ENCODE data around the gene HIPK4.
"Not testable (repeated sequence)": the region's sequence is repeated elsewhere in the genome, so short reads cannot be mapped to it uniquely, and the experiment has no call there.

The HIPK4 gene

DNA sequence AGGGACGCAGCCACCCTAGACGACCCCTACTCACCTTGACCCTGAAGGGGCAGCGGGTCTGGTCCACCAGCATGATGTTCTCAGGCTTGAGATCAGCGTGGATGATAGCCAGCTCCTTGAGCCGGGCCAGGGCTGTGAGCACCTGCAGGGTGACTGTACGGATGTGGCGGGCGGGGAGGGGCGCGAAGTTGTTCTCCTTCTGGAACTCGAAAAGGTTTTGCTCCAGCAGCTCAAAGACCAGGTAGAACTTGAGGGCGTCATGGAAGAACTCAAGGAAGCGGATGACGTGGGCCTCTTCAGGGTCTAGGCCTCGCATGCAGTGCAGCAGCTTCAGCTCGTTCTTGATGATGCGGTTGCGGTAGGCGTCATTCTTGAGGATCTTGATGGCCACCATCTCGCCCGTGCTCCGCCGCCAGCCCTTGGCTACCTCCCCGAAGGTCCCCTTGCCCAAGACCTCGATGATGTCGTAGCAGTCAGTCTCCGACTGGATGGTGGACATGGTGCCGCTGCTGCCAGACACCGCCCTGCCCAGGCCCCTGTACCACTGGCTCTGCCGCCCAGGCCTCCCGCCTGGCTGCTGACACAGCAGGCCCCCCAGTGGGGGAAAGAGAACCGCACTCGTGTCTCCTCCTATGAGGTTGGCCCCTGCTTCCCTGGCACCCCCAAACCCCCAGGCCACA lies 437 bp downstream of the HIPK4 start:
- DNase-seq: no peak

GRCh38 chr19:40388481-40388880 lies 1.5 kb downstream of the HIPK4 start:
- no peak for DNase-seq

GRCh38 chr19:40387155-40387554 lies 2.8 kb downstream of the HIPK4 start:
- DNase-seq: no peak

GRCh38 chr19:40383668-40384248 lies 6.2 kb downstream of the HIPK4 start:
- no peak for DNase-seq

GRCh38 chr19:40381321-40381720 lies 8.7 kb downstream of the HIPK4 start:
- no peak for DNase-seq

GRCh38 chr19:40380199-40381037 lies 9.6 kb downstream of the HIPK4 start:
- DNase-seq: no peak

DNA sequence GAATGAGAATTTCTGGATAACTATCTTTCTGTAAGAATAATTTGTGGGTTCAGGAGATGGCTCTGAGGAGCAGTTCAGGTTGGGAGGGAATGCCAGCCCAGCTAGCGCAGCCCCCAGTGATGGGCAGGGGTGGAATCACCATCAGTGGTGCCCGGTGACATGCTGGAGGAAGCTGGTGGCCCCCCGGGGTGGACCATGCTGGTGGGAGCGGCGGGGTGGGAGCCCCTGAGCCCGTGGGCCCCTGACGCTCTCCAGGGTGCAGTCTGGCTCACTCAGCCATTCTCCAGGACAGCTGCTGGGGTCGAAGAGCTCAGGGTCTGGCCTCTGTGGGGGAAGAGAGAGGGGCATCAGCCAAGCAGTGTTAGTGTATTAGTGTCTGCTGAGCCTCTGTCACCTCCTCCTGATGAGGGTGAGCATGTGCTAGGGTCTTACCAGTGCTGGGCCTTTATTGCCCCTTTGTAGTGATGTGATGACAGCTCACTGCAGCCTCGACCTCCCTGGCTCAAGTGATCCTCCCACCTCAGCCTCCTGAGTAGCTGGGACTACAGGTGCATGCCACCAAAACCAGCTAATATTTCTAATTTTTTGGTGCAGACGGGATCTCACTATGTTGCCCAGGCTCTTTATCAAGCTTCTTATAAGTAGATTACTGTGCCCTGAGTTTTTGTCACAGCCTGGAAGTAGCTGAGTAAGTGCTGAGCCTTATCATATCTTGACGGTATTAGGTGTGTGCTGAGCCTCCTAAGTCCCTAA lies 10.4 kb downstream of the HIPK4 start:
- DNase-seq: no peak

GRCh38 chr19:40378509-40378908 lies 11.5 kb downstream of the HIPK4 start:
- DNase-seq: no peak

DNA sequence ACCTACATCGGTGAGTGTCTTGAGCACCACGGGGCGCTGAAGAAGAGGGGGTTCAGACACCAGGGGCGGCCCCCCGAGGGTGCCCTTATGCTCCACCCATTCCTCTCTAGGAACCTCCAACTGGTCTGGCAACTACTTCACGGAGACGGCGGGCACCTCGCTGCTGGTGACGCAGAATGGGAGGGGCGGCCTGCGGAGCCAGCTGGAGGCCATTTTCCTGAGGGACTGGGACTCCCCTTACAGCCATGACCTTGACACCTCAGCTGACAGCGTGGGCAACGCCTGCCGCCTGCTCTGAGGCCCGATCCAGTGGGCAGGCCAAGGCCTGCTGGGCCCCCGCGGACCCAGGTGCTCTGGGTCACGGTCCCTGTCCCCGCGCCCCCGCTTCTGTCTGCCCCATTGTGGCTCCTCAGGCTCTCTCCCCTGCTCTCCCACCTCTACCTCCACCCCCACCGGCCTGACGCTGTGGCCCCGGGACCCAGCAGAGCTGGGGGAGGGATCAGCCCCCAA lies 12.1 kb downstream of the HIPK4 start:
- DNase-seq: no peak

GRCh38 chr19:40376286-40376862 lies 13.6 kb downstream of the HIPK4 start:
- DNase-seq: no peak

DNA sequence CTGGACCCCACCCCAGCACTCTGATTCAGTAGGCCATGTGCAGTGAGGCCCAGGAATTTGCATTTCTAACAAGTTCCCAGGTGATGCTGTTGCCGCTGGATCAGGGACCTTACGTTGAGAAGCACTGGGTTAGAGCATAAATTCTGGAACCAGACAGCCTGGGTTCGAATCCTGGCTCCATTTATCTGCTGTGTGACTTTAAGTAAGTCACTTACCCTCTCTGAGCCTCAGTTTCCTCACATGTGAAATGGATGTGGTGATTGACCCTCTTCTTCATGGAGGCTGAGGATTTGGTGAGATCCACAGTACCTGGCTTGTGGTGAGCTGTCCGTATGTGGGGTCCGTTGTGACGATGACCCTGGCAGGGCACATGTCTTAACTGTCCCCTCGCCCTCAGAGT lies 15.9 kb downstream of the HIPK4 start:
- DNase-seq: no peak

- no peak for DNase-seq
Measured at GRCh38 chr19:40371802-40372122, 18.2 kb downstream of the HIPK4 start.

DNA sequence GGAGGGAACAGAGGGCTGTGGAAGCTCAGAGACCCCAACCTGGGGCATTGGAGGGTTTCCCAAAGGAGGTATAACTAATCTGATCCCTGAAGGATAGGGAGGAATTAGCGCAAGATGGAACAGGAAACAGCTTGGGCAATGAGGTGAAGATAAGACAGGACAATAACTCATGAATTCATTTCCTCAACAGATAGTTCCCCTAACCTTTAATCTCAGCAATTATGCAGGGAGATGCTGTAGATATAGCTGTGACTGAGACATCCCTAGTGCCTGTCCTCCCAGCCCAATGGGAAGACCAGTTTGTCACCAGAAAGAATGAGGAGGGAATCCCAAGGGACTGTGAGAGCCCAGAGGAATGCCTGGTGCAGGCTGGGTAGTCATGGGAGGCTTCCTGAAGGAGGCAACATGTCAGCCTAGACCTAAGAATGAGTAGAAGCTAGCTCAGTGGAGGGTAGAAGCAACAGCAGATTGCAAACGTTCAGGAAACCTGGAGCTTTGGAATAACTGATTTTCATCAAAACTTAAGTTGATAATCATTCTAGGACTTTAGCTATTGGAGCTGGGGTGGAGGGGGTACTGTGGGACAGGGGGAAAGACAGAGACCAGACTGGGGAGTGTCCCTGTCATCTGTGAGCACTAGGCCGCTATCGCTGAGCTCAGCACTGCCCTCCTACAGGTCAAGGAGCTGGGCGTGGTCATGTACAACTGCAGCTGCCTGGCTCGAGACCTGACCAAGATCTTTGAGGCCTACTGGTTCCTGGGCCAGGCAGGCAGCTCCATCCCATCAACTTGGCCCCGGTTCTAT lies 18.8 kb downstream of the HIPK4 start:
- DNase-seq: no peak

GRCh38 chr19:40370253-40370652 lies 19.7 kb downstream of the HIPK4 start:
- DNase-seq: not testable (repeated sequence)

DNA sequence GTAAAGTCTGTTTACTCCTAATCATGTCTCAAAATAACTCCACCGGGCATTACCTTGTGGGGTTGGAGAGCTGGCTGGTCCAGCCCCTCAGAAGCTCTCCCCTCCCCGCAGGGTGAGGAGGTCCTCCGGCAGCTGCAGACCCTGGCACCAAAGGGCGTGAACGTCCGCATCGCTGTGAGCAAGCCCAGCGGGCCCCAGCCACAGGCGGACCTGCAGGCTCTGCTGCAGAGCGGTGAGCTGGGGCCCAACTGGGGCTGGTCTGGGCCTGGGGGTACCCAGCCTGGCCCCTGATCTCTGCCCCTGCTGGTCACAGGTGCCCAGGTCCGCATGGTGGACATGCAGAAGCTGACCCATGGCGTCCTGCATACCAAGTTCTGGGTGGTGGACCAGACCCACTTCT lies 20.2 kb downstream of the HIPK4 start:
- no peak for DNase-seq

- DNase-seq: no peak
Measured at GRCh38 chr19:40367577-40368434, 22.2 kb downstream of the HIPK4 start.

DNA sequence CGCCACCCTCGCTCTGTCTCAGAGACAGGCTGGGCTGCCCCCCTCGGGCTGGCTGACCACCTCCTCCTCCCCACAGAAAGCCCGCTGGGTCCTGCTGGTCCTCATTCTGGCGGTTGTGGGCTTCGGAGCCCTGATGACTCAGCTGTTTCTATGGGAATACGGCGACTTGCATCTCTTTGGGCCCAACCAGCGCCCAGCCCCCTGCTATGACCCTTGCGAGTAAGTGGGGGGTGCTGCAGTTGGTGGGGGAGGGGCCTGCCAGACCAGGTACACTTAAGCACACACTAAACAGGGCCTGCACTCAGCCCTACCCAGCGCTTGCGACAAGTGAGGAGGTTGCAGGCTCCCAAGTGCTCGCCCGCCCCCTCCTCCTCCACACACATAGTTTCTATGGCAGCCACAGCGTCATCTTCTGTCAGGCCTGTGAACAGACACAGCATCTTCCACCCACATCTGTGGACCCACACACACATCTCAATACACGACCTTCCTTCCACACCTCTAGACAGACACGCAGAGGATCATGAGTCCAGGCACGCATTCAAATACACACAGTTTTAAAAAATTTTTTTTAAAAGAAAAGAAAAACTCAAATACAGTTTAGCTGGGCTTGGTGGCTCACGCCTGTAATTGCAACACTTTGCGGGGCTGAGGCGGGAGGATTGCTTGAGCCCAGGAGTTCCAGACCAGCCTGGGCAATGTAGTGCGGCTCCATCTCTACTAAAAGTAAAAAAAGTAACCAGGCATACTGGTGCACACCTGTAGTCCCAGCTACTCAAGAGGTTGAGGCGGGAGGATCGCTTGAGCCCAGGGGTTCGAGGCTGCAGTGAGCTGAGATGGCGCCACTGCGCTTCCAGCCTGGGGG lies 23.1 kb downstream of the HIPK4 start:
- DNase-seq: no peak

GRCh38 chr19:40365613-40366401 lies 24.2 kb downstream of the HIPK4 start:
- peak; percentile 22 for DNase-seq

GRCh38 chr19:40365010-40365409 lies 25.0 kb downstream of the HIPK4 start:
- DNase-seq: no peak
